HEK293 (cell line): ENCODE measurements around the gene LMAN2L.

Source experiments
- CTCF ChIA-PET: fragments of 350-600 bp; formaldehyde crosslinking; extraction: SDS; loops from one replicate; lab custom pipeline; 2021; ENCODE audit warnings: antibody characterized with exemption; lab: Yijun Ruan, JAX
- POLR2A ChIA-PET: fragments of 300-600 bp; formaldehyde crosslinking; extraction: SDS; loops from one replicate; lab custom pipeline; 2020; ENCODE audit warnings: antibody characterized with exemption, inconsistent platforms; lab: Yijun Ruan, JAX
- H3K27ac ChIP-seq: fragments of 200-500 bp; sonication (Bioruptor generic); 2 replicates; pipeline ENCODE4 v1.5.1; 2014; ENCODE audit warnings: low read depth, low read length, control low read depth, inconsistent platforms; ENCODE audit errors: extremely low read depth
- H3K36me3 ChIP-seq, 2 experiments: fragments of 200-500 bp in 1 of 2; sonication (Bioruptor generic) in 1 of 2; 1 replicate in 1 of 2; 2 replicates in 1 of 2; pipeline ENCODE4 v1.5.1; 2014 to 2017; ENCODE audit warnings: inconsistent platforms in 2 of 2, low read length in 2 of 2; ENCODE audit not compliant: control insufficient read depth in 2 of 2, insufficient read depth in 1 of 2
- H3K4me1 ChIP-seq: fragments of 200-500 bp; sonication (Bioruptor generic); 2 replicates; pipeline ENCODE4 v1.5.1; 2014; ENCODE audit warnings: mild to moderate bottlenecking, low read length, inconsistent platforms; ENCODE audit not compliant: control insufficient read depth, insufficient read depth
- H3K4me3 ChIP-seq: 2 replicates; pipeline ENCODE4 v1.5.1; 2011; ENCODE audit warnings: low read depth, mild to moderate bottlenecking, control low read depth, low read length, moderate library complexity
- H3K9me3 ChIP-seq: fragments of 200-500 bp; sonication (Bioruptor generic); 2 replicates; pipeline ENCODE4 v1.5.1; 2014; ENCODE audit warnings: low read depth, low read length, inconsistent platforms; ENCODE audit not compliant: control insufficient read depth, insufficient read depth
- BCL11A ChIP-seq: fragments of 450-650 bp; formaldehyde crosslinking; IDR thresholded peaks from 2 replicates; pipeline ENCODE4 v1.5.1; 2016; ENCODE audit warnings: low read depth, missing biosample characterization, missing genetic modification characterization
- GLIS1 ChIP-seq: fragments of 450-650 bp; formaldehyde crosslinking; IDR thresholded peaks from 2 replicates; pipeline ENCODE4 v1.5.1; 2016; ENCODE audit warnings: missing biosample characterization, missing genetic modification characterization
- GLIS2 ChIP-seq: fragments of 450-650 bp; formaldehyde crosslinking; IDR thresholded peaks from 2 replicates; pipeline ENCODE4 v1.5.1; 2016; ENCODE audit warnings: missing biosample characterization, missing genetic modification characterization
- HOXC10 ChIP-seq: sonication (generic); formaldehyde crosslinking; IDR thresholded peaks from 2 replicates; pipeline ENCODE4 v1.8.1; 2023; ENCODE audit warnings: mild to moderate bottlenecking, missing genetic modification reagents
- IKZF3 ChIP-seq: fragments of 450-650 bp; IDR thresholded peaks from 2 replicates; pipeline ENCODE4 v1.5.0; 2018; ENCODE audit warnings: missing biosample characterization, mild to moderate bottlenecking, missing genetic modification characterization, moderate library complexity
- KLF17 ChIP-seq: fragments of 450-650 bp; formaldehyde crosslinking; IDR thresholded peaks from 2 replicates; pipeline ENCODE4 v1.5.1; 2016; ENCODE audit warnings: missing biosample characterization, missing genetic modification characterization
- OSR2 ChIP-seq: fragments of 450-650 bp; formaldehyde crosslinking; IDR thresholded peaks from 2 replicates; pipeline ENCODE4 v1.5.1; 2016; ENCODE audit warnings: missing biosample characterization, missing genetic modification characterization
- PATZ1 ChIP-seq: fragments of 450-650 bp; formaldehyde crosslinking; IDR thresholded peaks from 2 replicates; pipeline ENCODE4 v1.5.1; 2016; ENCODE audit warnings: missing biosample characterization, missing genetic modification characterization
- ZBTB20 ChIP-seq: fragments of 450-650 bp; formaldehyde crosslinking; IDR thresholded peaks from 2 replicates; pipeline ENCODE4 v1.5.1; 2016; ENCODE audit warnings: missing biosample characterization, missing genetic modification characterization
- ZBTB48 ChIP-seq: fragments of 450-650 bp; formaldehyde crosslinking; IDR thresholded peaks from 2 replicates; pipeline ENCODE4 v1.5.1; 2016; ENCODE audit warnings: missing biosample characterization, missing genetic modification characterization
- ZBTB6 ChIP-seq: fragments of 450-650 bp; formaldehyde crosslinking; IDR thresholded peaks from 2 replicates; pipeline ENCODE4 v1.5.1; 2017; ENCODE audit warnings: missing biosample characterization, missing genetic modification characterization
- ZIC2 ChIP-seq: fragments of 450-650 bp; formaldehyde crosslinking; IDR thresholded peaks from 2 replicates; pipeline ENCODE4 v1.5.1; 2016; ENCODE audit warnings: missing biosample characterization, missing genetic modification characterization
- ZNF335 ChIP-seq: fragments of 450-650 bp; formaldehyde crosslinking; conservative IDR thresholded peaks from 2 replicates; pipeline ENCODE4 v1.5.1; 2016; ENCODE audit warnings: missing biosample characterization, missing genetic modification characterization
- ZNF600 ChIP-seq: fragments of 450-650 bp; formaldehyde crosslinking; IDR thresholded peaks from 2 replicates; pipeline ENCODE4 v1.5.1; 2016; ENCODE audit warnings: missing biosample characterization, missing genetic modification characterization
- TF ChIP-seq, protein P1 (sequence below): fragments of 450-650 bp; formaldehyde crosslinking; IDR thresholded peaks from 2 replicates; pipeline ENCODE4 v1.5.1; 2016; ENCODE audit warnings: missing biosample characterization, missing genetic modification characterization, borderline replicate concordance
- TF ChIP-seq, protein P2 (sequence below): fragments of 450-650 bp; formaldehyde crosslinking; IDR thresholded peaks from 2 replicates; pipeline ENCODE4 v1.5.1; 2016; ENCODE audit warnings: missing biosample characterization, missing genetic modification characterization
- TF ChIP-seq, protein P3 (sequence below): fragments of 450-650 bp; formaldehyde crosslinking; IDR thresholded peaks from 2 replicates; pipeline ENCODE4 v1.5.1; 2016; ENCODE audit warnings: missing biosample characterization, missing genetic modification characterization, low read depth

Gene LMAN2L

DNA sequence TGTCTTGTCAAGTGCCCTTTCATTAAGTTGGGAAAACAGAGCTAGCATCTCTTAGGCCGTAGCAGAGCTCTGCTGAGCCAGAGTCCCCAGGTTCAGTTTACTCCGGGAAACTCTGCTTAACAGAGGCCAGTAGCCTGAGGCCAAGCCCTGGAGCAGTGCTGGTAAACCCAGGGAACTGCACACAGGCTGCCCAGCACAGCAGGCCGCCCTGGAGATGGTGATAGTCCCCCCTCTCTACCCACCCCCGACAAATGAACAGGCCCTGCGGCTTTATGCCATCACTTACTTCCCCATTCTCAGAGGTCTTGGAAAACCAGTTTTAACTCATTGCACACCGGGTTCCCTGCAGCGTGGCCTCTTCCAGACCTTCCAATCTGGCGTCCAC is 24.4 kb upstream of the LMAN2L start (continued):
- TF ChIP-seq, protein P1, sequence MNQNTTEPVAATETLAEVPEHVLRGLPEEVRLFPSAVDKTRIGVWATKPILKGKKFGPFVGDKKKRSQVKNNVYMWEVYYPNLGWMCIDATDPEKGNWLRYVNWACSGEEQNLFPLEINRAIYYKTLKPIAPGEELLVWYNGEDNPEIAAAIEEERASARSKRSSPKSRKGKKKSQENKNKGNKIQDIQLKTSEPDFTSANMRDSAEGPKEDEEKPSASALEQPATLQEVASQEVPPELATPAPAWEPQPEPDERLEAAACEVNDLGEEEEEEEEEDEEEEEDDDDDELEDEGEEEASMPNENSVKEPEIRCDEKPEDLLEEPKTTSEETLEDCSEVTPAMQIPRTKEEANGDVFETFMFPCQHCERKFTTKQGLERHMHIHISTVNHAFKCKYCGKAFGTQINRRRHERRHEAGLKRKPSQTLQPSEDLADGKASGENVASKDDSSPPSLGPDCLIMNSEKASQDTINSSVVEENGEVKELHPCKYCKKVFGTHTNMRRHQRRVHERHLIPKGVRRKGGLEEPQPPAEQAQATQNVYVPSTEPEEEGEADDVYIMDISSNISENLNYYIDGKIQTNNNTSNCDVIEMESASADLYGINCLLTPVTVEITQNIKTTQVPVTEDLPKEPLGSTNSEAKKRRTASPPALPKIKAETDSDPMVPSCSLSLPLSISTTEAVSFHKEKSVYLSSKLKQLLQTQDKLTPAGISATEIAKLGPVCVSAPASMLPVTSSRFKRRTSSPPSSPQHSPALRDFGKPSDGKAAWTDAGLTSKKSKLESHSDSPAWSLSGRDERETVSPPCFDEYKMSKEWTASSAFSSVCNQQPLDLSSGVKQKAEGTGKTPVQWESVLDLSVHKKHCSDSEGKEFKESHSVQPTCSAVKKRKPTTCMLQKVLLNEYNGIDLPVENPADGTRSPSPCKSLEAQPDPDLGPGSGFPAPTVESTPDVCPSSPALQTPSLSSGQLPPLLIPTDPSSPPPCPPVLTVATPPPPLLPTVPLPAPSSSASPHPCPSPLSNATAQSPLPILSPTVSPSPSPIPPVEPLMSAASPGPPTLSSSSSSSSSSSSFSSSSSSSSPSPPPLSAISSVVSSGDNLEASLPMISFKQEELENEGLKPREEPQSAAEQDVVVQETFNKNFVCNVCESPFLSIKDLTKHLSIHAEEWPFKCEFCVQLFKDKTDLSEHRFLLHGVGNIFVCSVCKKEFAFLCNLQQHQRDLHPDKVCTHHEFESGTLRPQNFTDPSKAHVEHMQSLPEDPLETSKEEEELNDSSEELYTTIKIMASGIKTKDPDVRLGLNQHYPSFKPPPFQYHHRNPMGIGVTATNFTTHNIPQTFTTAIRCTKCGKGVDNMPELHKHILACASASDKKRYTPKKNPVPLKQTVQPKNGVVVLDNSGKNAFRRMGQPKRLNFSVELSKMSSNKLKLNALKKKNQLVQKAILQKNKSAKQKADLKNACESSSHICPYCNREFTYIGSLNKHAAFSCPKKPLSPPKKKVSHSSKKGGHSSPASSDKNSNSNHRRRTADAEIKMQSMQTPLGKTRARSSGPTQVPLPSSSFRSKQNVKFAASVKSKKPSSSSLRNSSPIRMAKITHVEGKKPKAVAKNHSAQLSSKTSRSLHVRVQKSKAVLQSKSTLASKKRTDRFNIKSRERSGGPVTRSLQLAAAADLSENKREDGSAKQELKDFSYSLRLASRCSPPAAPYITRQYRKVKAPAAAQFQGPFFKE (tag by site-specific recombination), result no peak
- TF ChIP-seq ZIC2 (tag by site-specific recombination) (no peak), BCL11A (tag by site-specific recombination) (no peak)

DNA sequence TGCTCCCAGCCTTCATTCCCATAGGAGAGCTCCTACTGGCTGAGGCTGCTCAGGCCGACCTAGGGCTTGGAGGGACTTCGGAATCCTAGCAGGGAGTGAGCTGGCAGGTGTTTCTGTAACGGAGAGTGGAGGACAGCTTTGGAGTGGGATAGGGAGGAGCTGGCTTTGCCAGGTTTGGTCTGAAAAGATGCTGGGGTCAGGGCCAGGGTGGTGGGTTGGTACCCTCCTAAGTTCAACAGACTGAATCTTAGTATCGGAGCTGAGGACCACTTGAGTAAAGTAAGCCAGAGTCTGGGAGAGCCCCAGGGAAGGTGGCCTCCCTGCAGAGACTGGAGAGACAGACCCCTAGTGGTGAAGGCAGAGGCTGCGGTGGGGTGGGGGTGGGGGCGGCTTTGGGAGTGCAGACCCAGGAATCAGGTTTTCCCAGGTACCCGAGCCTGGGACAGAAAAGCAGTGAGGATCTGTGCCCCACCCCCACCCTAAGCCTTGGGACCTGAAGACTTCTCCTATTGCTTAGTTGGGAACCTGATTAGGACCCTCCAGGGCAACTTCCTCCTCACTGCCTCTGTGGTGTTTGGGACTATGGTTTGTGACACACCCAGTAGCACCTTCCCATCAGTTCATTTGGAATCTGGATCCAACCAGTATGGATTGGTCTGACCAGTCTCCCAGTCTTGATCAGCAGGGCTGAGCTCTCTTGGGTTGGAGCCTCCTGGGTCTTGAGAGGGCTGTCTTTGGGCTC is 23.8 kb upstream of the LMAN2L start:
- Histone ChIP-seq H3K27ac (peak overlapping the region; percentile 29), H3K36me3 (peaks cover 0 to 15% of the 10 kb centered on the region in 2 experiments; a peak in 2 of 3 replicates), H3K9me3 (no peaks in the 10 kb centered on the region), H3K4me3 (peak overlapping the region; percentile 73), H3K4me1 (peaks cover 14% of the 10 kb centered on the region)
- CTCF ChIA-PET, result interaction anchor here (0.5 to 6.8 kb wide), 23 partner anchors 11 to 1022 kb away, joined by 3 to 48 read pairs (median 5); partner anchors contain the start of gene ANKRD39
- POLR2A ChIA-PET, result interaction anchor here (0.6 to 1.3 kb wide), 4 partner anchors 27 to 52 kb away, joined by 3 to 4 read pairs (median 4); no protein-coding TSS in a partner anchor
- peak; percentile 69 for TF ChIP-seq GLIS2 (tag by site-specific recombination)
- TF ChIP-seq KLF17, result 0 out of 2 replicates have a peak, but pooled peaks have one; percentile 17
- no peak for TF ChIP-seq IKZF3 (tag by site-specific recombination)
- TF ChIP-seq, protein P2, sequence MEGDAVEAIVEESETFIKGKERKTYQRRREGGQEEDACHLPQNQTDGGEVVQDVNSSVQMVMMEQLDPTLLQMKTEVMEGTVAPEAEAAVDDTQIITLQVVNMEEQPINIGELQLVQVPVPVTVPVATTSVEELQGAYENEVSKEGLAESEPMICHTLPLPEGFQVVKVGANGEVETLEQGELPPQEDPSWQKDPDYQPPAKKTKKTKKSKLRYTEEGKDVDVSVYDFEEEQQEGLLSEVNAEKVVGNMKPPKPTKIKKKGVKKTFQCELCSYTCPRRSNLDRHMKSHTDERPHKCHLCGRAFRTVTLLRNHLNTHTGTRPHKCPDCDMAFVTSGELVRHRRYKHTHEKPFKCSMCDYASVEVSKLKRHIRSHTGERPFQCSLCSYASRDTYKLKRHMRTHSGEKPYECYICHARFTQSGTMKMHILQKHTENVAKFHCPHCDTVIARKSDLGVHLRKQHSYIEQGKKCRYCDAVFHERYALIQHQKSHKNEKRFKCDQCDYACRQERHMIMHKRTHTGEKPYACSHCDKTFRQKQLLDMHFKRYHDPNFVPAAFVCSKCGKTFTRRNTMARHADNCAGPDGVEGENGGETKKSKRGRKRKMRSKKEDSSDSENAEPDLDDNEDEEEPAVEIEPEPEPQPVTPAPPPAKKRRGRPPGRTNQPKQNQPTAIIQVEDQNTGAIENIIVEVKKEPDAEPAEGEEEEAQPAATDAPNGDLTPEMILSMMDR (tag by site-specific recombination), result peak; percentile 68
- peak; percentile 40; the same call in 1 of the 2 replicates for TF ChIP-seq GLIS1
- no peak for TF ChIP-seq ZBTB6 (tag by site-specific recombination)
- peak; percentile 52; the same call in 1 of the 2 replicates for TF ChIP-seq ZNF335
- TF ChIP-seq, protein P3, sequence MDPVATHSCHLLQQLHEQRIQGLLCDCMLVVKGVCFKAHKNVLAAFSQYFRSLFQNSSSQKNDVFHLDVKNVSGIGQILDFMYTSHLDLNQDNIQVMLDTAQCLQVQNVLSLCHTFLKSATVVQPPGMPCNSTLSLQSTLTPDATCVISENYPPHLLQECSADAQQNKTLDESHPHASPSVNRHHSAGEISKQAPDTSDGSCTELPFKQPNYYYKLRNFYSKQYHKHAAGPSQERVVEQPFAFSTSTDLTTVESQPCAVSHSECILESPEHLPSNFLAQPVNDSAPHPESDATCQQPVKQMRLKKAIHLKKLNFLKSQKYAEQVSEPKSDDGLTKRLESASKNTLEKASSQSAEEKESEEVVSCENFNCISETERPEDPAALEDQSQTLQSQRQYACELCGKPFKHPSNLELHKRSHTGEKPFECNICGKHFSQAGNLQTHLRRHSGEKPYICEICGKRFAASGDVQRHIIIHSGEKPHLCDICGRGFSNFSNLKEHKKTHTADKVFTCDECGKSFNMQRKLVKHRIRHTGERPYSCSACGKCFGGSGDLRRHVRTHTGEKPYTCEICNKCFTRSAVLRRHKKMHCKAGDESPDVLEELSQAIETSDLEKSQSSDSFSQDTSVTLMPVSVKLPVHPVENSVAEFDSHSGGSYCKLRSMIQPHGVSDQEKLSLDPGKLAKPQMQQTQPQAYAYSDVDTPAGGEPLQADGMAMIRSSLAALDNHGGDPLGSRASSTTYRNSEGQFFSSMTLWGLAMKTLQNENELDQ (tag by site-specific recombination), result no peak
- peak; percentile 19; the same call in 1 of the 2 replicates for TF ChIP-seq OSR2 (tag by site-specific recombination)
- peak; percentile 66 for TF ChIP-seq ZBTB48 (tag by site-specific recombination)
- TF ChIP-seq PATZ1 (tag by site-specific recombination), result peak; percentile 46; the same call in 1 of the 2 replicates
- TF ChIP-seq ZIC2 (tag by site-specific recombination), result peak; percentile 44
- peak; percentile 93 for TF ChIP-seq ZNF600
- TF ChIP-seq HOXC10 (CRISPR knock-in tag), result 0 out of 2 replicates have a peak, but pooled peaks have one; percentile 37
- TF ChIP-seq ZBTB20, result peak; percentile 71
